Measurements from ENCODE around the gene RAB35.

RAB35 gene

DNA sequence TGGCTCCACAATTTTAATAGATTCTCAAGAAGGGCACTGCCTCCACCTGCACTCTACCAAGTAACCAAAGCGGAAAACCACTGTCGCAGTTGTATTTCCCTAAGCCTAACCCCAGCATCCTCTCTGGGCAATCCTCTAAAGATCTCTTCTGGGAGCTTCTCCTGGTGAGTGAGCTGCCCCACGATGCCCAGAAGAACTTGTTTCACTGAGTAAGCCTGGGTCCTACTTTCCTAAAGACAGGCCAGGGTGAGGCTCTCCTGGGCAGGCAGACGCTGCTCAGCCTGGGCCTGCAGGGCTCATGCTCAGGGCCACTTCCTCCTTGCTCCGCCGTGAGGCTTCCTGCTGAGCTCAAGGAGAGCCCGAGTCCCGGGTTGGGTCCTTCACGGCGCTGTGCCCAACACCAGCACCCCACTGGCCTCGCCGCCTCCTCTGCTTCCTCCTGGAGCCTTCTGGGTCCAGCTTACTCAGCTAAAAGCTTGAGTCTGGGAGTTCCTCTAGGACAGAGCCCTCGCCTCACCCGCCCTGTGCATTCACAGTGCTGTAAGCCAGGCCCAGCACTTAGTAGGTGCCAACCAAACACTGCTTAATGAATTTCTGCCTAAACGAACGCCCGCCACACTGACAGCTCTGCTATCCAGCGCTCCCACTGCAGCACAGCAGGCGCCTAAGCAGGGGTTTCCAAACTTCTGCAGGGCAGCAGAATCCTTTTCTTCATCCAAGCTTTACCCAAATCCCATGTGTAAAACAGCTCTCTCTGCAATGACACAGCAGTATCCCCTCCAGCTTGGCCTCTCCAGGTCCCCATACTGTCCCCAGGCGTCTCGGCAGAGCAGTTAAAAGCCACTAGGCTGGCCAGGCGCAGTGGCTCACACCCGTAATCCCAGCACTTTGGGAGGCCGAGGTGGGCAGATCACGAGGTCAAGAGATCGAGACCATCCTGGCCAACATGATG is 5.7 kb downstream of the RAB35 start:
- Histone ChIP-seq H3K4me3 (replicated peaks; ENCODE audit: low read depth, low read length) (peak overlapping the region; percentile 38), H3K36me3 (ENCODE audit: control insufficient read depth, insufficient read depth, low read length) (peaks cover 18% of the 10 kb centered on the region), H3K27me3 (replicated peaks; ENCODE audit: control insufficient read depth, insufficient read depth, low read length) (no peaks in the 10 kb centered on the region)
- TF ChIP-seq, protein P1, sequence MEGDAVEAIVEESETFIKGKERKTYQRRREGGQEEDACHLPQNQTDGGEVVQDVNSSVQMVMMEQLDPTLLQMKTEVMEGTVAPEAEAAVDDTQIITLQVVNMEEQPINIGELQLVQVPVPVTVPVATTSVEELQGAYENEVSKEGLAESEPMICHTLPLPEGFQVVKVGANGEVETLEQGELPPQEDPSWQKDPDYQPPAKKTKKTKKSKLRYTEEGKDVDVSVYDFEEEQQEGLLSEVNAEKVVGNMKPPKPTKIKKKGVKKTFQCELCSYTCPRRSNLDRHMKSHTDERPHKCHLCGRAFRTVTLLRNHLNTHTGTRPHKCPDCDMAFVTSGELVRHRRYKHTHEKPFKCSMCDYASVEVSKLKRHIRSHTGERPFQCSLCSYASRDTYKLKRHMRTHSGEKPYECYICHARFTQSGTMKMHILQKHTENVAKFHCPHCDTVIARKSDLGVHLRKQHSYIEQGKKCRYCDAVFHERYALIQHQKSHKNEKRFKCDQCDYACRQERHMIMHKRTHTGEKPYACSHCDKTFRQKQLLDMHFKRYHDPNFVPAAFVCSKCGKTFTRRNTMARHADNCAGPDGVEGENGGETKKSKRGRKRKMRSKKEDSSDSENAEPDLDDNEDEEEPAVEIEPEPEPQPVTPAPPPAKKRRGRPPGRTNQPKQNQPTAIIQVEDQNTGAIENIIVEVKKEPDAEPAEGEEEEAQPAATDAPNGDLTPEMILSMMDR (IDR thresholded peaks at IDR 0.05; ENCODE audit: insufficient read depth, low read length, poor library complexity, severe bottlenecking) = no peak
- peak; percentile 77 for DNase-seq (ENCODE audit: extremely low read depth, insufficient read length)

- H3K36me3 ChIP-seq (ENCODE audit: control insufficient read depth, insufficient read depth, low read length) = peaks cover 18% of the 10 kb centered on the region
These were observed 6.8 kb downstream of the RAB35 start for GRCh38 chr12:120109570-120110267.

GRCh38 chr12:120106151-120106550 is 10.4 kb downstream of the RAB35 start:
- TF ChIP-seq, protein P1 (IDR thresholded peaks at IDR 0.05; ENCODE audit: insufficient read depth, low read length, poor library complexity, severe bottlenecking) = no peak
- Histone ChIP-seq H3K4me3 (replicated peaks; ENCODE audit: low read depth, low read length) (no peak overlapping the region), H3K27me3 (replicated peaks; ENCODE audit: control insufficient read depth, insufficient read depth, low read length) (no peaks in the 10 kb centered on the region), H3K36me3 (ENCODE audit: control insufficient read depth, insufficient read depth, low read length) (peaks cover 30% of the 10 kb centered on the region)
- no peak for DNase-seq (ENCODE audit: extremely low read depth, insufficient read length)

More at GRCh38 chr12:120109570-120110267, 6.8 kb downstream of the RAB35 start:
- no peaks in the 10 kb centered on the region for H3K27me3 ChIP-seq (replicated peaks; ENCODE audit: control insufficient read depth, insufficient read depth, low read length)
- DNase-seq (ENCODE audit: extremely low read depth, insufficient read length) = no peak
- TF ChIP-seq, protein P1 (IDR thresholded peaks at IDR 0.05; ENCODE audit: insufficient read depth, low read length, poor library complexity, severe bottlenecking) = no peak
- no peak overlapping the region; the same call in 1 of the 2 replicates for H3K4me3 ChIP-seq (replicated peaks; ENCODE audit: low read depth, low read length)

- TF ChIP-seq, protein P1 (IDR thresholded peaks at IDR 0.05; ENCODE audit: insufficient read depth, low read length, poor library complexity, severe bottlenecking) = no peak
- Histone ChIP-seq H3K4me3 (replicated peaks; ENCODE audit: low read depth, low read length) (no peak overlapping the region), H3K36me3 (ENCODE audit: control insufficient read depth, insufficient read depth, low read length) (peaks cover 47% of the 10 kb centered on the region), H3K27me3 (replicated peaks; ENCODE audit: control insufficient read depth, insufficient read depth, low read length) (no peaks in the 10 kb centered on the region)
- no peak for DNase-seq (ENCODE audit: extremely low read depth, insufficient read length)
These were observed 13.2 kb downstream of the RAB35 start for GRCh38 chr12:120103371-120103770.

DNA sequence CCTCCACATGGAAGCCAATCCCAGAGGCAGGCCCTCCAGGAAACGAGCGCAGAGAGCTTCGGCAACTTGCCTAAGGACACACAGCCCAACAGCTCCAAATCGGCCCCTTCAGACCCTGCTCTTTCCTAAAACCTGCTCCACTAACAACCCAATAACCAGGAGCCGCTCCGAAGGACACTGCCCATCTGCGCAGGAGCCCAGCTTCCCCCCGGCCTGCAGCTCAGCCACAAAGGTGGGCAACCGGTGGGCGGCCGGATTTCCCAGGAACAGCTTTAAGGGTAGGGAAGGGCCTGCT is 13.6 kb downstream of the RAB35 start:
- peaks cover 49% of the 10 kb centered on the region for H3K36me3 ChIP-seq (ENCODE audit: control insufficient read depth, insufficient read depth, low read length)
- no peaks in the 10 kb centered on the region for H3K27me3 ChIP-seq (replicated peaks; ENCODE audit: control insufficient read depth, insufficient read depth, low read length)
- TF ChIP-seq, protein P1 (IDR thresholded peaks at IDR 0.05; ENCODE audit: insufficient read depth, low read length, poor library complexity, severe bottlenecking) = no peak

More for the DNA sequence above, 13.6 kb downstream of the RAB35 start:
- H3K4me3 ChIP-seq (replicated peaks; ENCODE audit: low read depth, low read length) = no peak overlapping the region
- no peak for DNase-seq (ENCODE audit: extremely low read depth, insufficient read length)
